Fibroblast of lung (primary cell): ENCODE data around the gene CSKMT. TPM values are rescaled to one million over a fixed set of nuclear protein-coding genes. Genes with fewer than 3 reads are reported as not detected.
A peak's percentile ranks its signal among the peaks of the same experiment; 100 is the strongest.

Source experiments
- DNase-seq, 2 donors: peaks; one replicate each; pipeline versions ENCODE4 v3.0.0 to v3.0.0-alpha.2; 2010; ENCODE audit warnings: low read depth in 2 of 2
- H2AFZ ChIP-seq: 2 replicates; pipeline ENCODE4 v1.5.1; 2012; ENCODE audit warnings: low read length, control low read depth, inconsistent platforms
- H3K27ac ChIP-seq: 2 replicates; pipeline ENCODE4 v1.5.1; 2011; ENCODE audit warnings: low read length, control low read depth; ENCODE audit not compliant: insufficient read depth
- H3K27me3 ChIP-seq: 2 replicates; pipeline ENCODE4 v1.5.1; 2011; ENCODE audit warnings: mild to moderate bottlenecking, low read length; ENCODE audit not compliant: control insufficient read depth, insufficient read depth
- H3K36me3 ChIP-seq: 2 replicates; pipeline ENCODE4 v1.5.1; 2011; ENCODE audit warnings: low read length; ENCODE audit not compliant: control insufficient read depth, insufficient read depth
- H3K4me1 ChIP-seq: 2 replicates; pipeline ENCODE4 v1.5.1; 2011; ENCODE audit warnings: low read length; ENCODE audit not compliant: control insufficient read depth, insufficient read depth; ENCODE audit errors: extremely low read depth
- H3K4me2 ChIP-seq: 2 replicates; pipeline ENCODE4 v1.5.1; 2011; ENCODE audit warnings: low read length, control low read depth; ENCODE audit not compliant: insufficient read depth; ENCODE audit errors: extremely low read depth
- H3K4me3 ChIP-seq, 4 experiments: fragments of 200-600 bp in 1 of 4; sonication (generic) in 1 of 4; replicated peaks in 1 of 4; 2 replicates each; pipeline ENCODE4 v1.5.1; 2011 to 2016; ENCODE audit warnings: low read length in 4 of 4, low read depth in 3 of 4, mild to moderate bottlenecking in 3 of 4, control low read depth in 2 of 4, inconsistent platforms in 1 of 4, mixed read lengths in 1 of 4; ENCODE audit not compliant: insufficient read depth in 1 of 4; ENCODE audit errors: control extremely low read depth in 1 of 4
- H3K79me2 ChIP-seq: 2 replicates; pipeline ENCODE4 v1.5.1; 2012; ENCODE audit warnings: mild to moderate bottlenecking, low read length, inconsistent platforms; ENCODE audit not compliant: control insufficient read depth, insufficient read depth
- H3K9ac ChIP-seq: 2 replicates; pipeline ENCODE4 v1.5.1; 2011; ENCODE audit warnings: mild to moderate bottlenecking, low read length, control low read depth; ENCODE audit not compliant: insufficient read depth
- H3K9me3 ChIP-seq: 2 replicates; pipeline ENCODE4 v1.5.1; 2012; ENCODE audit warnings: low read depth, low read length; ENCODE audit not compliant: control insufficient read depth, insufficient read depth
- H4K20me1 ChIP-seq: 2 replicates; pipeline ENCODE4 v1.5.1; 2011; ENCODE audit warnings: low read length; ENCODE audit not compliant: control insufficient read depth, insufficient read depth; ENCODE audit errors: extremely low read depth
- EZH2 ChIP-seq: IDR thresholded peaks from 2 replicates; pipeline ENCODE4 v1.5.1; 2012; ENCODE audit warnings: low read length, control low read depth, mild to moderate bottlenecking; ENCODE audit errors: missing control alignments
- polyA plus RNA-seq, 2 donors: library from polyadenylated mRNA; depleted of rRNA in 1 of 2; stranded (reverse) in 1 of 2; unstranded in 1 of 2; fragments of >200 nt; gene quantifications; 2 replicates each; pipeline ENCODE4 v1.2.1, GENCODE V29; 2011 to 2012; ENCODE audit warnings: missing spikeins in 1 of 2
- total RNA-seq: library from RNA; depleted of rRNA; stranded (reverse); fragments of >200 nt; gene quantifications from 2 replicates; pipeline ENCODE4 v1.2.1, GENCODE V29; 2014
- TF ChIP-seq, protein P1 (sequence below), 2 donors: IDR thresholded peaks in 1 of 2; conservative IDR thresholded peaks in 1 of 2; 1 replicate in 1 of 2; 2 replicates in 1 of 2; pipeline ENCODE4 v1.5.1; 2011 to 2012; ENCODE audit warnings: low read length in 2 of 2, control low read depth in 1 of 2, inconsistent platforms in 1 of 2, low read depth in 1 of 2, mild to moderate bottlenecking in 1 of 2

Gene CSKMT
- total and polyA plus RNA-seq, 2 donors (not counting 1 experiment from before 2014, with no cell fraction given), result 2.9 to 8.4 TPM

DNA sequence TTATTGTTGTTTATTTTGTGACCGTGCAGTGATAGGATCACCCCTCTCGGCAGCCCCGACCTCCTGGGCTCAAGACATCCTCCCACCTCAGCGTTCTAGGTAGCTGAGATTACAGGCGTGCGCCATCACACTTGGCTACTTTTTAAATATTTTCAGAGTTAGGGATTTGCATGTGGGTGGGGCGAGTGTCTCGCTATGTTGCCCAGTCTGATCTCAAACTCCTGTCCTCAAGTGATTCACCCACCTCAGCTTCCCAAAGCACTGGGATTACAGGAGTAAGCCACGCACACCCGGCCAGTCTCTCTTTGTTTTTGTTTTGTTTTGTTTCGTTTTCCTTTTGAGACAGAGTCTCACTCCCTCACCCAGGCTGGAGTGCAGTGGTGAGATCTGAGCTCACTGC, 10.8 kb upstream of the CSKMT start:
- no peaks in the 10 kb centered on the region for H3K4me1 ChIP-seq
- no peak overlapping the region for H2AFZ ChIP-seq
- DNase-seq, result no peak

DNA sequence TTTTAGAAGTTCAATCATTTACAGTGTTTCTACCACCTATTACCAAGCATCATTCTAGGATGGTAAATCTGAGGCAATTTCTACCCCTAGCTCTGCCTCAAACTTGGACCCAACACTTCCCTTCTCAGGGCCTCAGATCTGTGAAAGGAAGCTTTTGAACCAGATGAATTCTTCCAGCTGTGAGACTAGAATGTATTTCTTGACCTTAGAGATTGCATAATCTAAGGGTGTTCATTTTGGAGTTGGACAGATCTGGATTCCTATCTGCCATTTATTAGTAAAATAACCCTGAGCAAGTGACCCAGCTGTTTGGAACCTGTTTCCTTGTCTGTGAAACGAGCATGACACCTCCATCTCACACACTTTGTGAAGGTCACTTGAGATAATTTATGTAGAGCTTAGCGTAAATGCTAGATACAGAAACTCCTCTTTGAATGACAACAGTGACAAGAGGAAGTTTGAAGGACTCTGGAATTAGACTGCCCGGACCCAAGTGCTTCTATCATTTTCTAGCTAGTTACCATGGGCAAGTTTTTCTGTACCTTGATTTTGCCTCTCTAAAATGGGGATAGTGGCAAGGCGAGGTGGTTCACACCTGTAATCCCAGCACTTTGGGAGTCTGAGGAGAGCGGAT, 8.2 kb upstream of the CSKMT start:
- H2AFZ ChIP-seq, result no peak overlapping the region
- no peaks in the 10 kb centered on the region for H4K20me1 ChIP-seq
- no peak overlapping the region for H3K9ac ChIP-seq
- H3K4me3 ChIP-seq, result no peak overlapping the region
- no peaks in the 10 kb centered on the region for H3K4me1 ChIP-seq
- TF ChIP-seq, protein P1, sequence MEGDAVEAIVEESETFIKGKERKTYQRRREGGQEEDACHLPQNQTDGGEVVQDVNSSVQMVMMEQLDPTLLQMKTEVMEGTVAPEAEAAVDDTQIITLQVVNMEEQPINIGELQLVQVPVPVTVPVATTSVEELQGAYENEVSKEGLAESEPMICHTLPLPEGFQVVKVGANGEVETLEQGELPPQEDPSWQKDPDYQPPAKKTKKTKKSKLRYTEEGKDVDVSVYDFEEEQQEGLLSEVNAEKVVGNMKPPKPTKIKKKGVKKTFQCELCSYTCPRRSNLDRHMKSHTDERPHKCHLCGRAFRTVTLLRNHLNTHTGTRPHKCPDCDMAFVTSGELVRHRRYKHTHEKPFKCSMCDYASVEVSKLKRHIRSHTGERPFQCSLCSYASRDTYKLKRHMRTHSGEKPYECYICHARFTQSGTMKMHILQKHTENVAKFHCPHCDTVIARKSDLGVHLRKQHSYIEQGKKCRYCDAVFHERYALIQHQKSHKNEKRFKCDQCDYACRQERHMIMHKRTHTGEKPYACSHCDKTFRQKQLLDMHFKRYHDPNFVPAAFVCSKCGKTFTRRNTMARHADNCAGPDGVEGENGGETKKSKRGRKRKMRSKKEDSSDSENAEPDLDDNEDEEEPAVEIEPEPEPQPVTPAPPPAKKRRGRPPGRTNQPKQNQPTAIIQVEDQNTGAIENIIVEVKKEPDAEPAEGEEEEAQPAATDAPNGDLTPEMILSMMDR (conservative IDR thresholded peaks at IDR 0.05 in 1 of 2, IDR thresholded peaks at IDR 0.05 in 1 of 2; ENCODE audit: low read depth in 1 of 2, low read length in 2 of 2), result no peak
- no peak for TF ChIP-seq EZH2
- no peaks in the 10 kb centered on the region for H3K9me3 ChIP-seq
- H3K36me3 ChIP-seq, result no peaks in the 10 kb centered on the region
- H3K27me3 ChIP-seq, result no peaks in the 10 kb centered on the region
- peaks cover 11% of the 10 kb centered on the region for H3K79me2 ChIP-seq
- H3K27ac ChIP-seq, result no peak overlapping the region
- H3K4me2 ChIP-seq, result no peak overlapping the region
- DNase-seq, result peak in 1 of 2 donors; percentile 46

More for the DNA sequence above, 10.8 kb upstream of the CSKMT start:
- H3K4me2 ChIP-seq, result no peak overlapping the region
- H3K79me2 ChIP-seq, result peaks cover 24% of the 10 kb centered on the region
- no peak overlapping the region for H3K27ac ChIP-seq
- no peaks in the 10 kb centered on the region for H3K9me3 ChIP-seq
- H3K27me3 ChIP-seq, result no peaks in the 10 kb centered on the region
- H3K9ac ChIP-seq, result no peak overlapping the region
- H3K36me3 ChIP-seq, result peaks cover 4% of the 10 kb centered on the region
- TF ChIP-seq, protein P1 (conservative IDR thresholded peaks at IDR 0.05 in 1 of 2, IDR thresholded peaks at IDR 0.05 in 1 of 2; ENCODE audit: low read depth in 1 of 2, low read length in 2 of 2), result no peak
- no peak for TF ChIP-seq EZH2
- H4K20me1 ChIP-seq, result no peaks in the 10 kb centered on the region
- H3K4me3 ChIP-seq, result no peak overlapping the region

- H3K9me3 ChIP-seq, result no peaks in the 10 kb centered on the region
- peak overlapping the region; percentile 50 for H2AFZ ChIP-seq
- peak in 1 of 2 donors; percentile 67 for DNase-seq
- H3K4me2 ChIP-seq, result peak overlapping the region; percentile 60
- peaks cover 15% of the 10 kb centered on the region for H3K36me3 ChIP-seq
- TF ChIP-seq, protein P1 (conservative IDR thresholded peaks at IDR 0.05 in 1 of 2, IDR thresholded peaks at IDR 0.05 in 1 of 2; ENCODE audit: low read depth in 1 of 2, low read length in 2 of 2), result no peak
- no peak for TF ChIP-seq EZH2
- H3K27me3 ChIP-seq, result no peaks in the 10 kb centered on the region
- peak overlapping the region; percentile 45 for H3K27ac ChIP-seq
- H4K20me1 ChIP-seq, result no peaks in the 10 kb centered on the region
- peak overlapping the region; percentile 48 for H3K9ac ChIP-seq
- H3K4me3 ChIP-seq, result peak overlapping the region; percentile 43 to 90 (median 70)
- H3K4me1 ChIP-seq, result peaks cover 10% of the 10 kb centered on the region
- H3K79me2 ChIP-seq, result peaks cover 29% of the 10 kb centered on the region
Observed at GRCh38 chr11:62664405-62665074, 572 bp upstream of the CSKMT start.
